Vagina (tissue), 2 donors: ENCODE results near the gene VAV1. TPM values are rescaled to one million over a fixed set of nuclear protein-coding genes. Genes with fewer than 3 reads are reported as not detected.

Experiments used
- DNase-seq, 2 donors: peaks; one replicate each; pipeline ENCODE4 v3.0.0-alpha.2; 2017; ENCODE audit errors: extremely low spot score in 2 of 2
- H3K27ac ChIP-seq: fragments of 200-600 bp; sonication (generic); one replicate; pipeline ENCODE4 v1.5.1; 2019
- H3K27me3 ChIP-seq: fragments of 200-600 bp; sonication (generic); one replicate; pipeline ENCODE4 v1.5.1; 2019
- H3K36me3 ChIP-seq, 2 donors: fragments of 200-600 bp; sonication (generic); one replicate each; pipeline ENCODE4 v1.5.1; 2017 to 2019
- H3K4me1 ChIP-seq: fragments of 200-600 bp; sonication (generic); one replicate; pipeline ENCODE4 v1.5.1; 2019
- H3K4me3 ChIP-seq, 2 donors: fragments of 200-600 bp; sonication (generic); 1 replicate in 1 of 2; 2 replicates in 1 of 2; pipeline ENCODE4 v1.5.1; 2016 to 2019
- H3K9me3 ChIP-seq: fragments of 200-600 bp; sonication (generic); one replicate; pipeline ENCODE4 v1.5.1; 2019
- POLR2A ChIP-seq, 2 donors: fragments of 450-650 bp; IDR thresholded peaks; one replicate each; pipeline ENCODE4 v1.6.1; 2017; ENCODE audit warnings: antibody characterized with exemption in 2 of 2, mild to moderate bottlenecking in 2 of 2, moderate library complexity in 2 of 2
- POLR2AphosphoS5 ChIP-seq, 2 donors: sonication (generic); formaldehyde crosslinking; IDR thresholded peaks; one replicate each; pipeline ENCODE4 v1.9.0; 2017; ENCODE audit warnings: antibody characterized with exemption in 2 of 2, mild to moderate bottlenecking in 2 of 2, low read depth in 1 of 2; ENCODE audit not compliant: insufficient read depth in 1 of 2
- intact Hi-C: fragments of 100-400 bp; cut with DNase I; formaldehyde crosslinking; loops from one replicate; pipeline ENCODE4 v1.15.1; 2023
- total RNA-seq: library from RNA; depleted of rRNA; stranded (reverse); fragments of >200 nt; gene quantifications from one replicate; pipeline ENCODE4 v1.2.3, GENCODE V29; 2016
- TF ChIP-seq, protein P1 (sequence below), 3 experiments: fragments of 450-650 bp in 2 of 3; fragments of 200-600 bp in 1 of 3; sonication (generic) in 1 of 3; IDR thresholded peaks; one replicate each; pipeline ENCODE4 v1.5.1; 2017 to 2019; ENCODE audit warnings: antibody characterized with exemption in 3 of 3, mild to moderate bottlenecking in 2 of 3, moderate library complexity in 2 of 3

Gene VAV1
- total RNA-seq, 1 donor from 2014 or later = 5.9 TPM

- DNase-seq = no peak
- H3K9me3 ChIP-seq = no peaks in the 10 kb centered on the region
- no peak within 1 kb of the TSS for H3K4me3 ChIP-seq
- no peak within 1 kb of the TSS for H3K27ac ChIP-seq
- no peaks in the 10 kb centered on the region for H3K27me3 ChIP-seq
- TF ChIP-seq POLR2AphosphoS5 (IDR thresholded peaks at IDR 0.05; ENCODE audit: insufficient read depth in 1 of 2, low read depth in 1 of 2) = no peak
- TF ChIP-seq, protein P1, sequence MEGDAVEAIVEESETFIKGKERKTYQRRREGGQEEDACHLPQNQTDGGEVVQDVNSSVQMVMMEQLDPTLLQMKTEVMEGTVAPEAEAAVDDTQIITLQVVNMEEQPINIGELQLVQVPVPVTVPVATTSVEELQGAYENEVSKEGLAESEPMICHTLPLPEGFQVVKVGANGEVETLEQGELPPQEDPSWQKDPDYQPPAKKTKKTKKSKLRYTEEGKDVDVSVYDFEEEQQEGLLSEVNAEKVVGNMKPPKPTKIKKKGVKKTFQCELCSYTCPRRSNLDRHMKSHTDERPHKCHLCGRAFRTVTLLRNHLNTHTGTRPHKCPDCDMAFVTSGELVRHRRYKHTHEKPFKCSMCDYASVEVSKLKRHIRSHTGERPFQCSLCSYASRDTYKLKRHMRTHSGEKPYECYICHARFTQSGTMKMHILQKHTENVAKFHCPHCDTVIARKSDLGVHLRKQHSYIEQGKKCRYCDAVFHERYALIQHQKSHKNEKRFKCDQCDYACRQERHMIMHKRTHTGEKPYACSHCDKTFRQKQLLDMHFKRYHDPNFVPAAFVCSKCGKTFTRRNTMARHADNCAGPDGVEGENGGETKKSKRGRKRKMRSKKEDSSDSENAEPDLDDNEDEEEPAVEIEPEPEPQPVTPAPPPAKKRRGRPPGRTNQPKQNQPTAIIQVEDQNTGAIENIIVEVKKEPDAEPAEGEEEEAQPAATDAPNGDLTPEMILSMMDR (IDR thresholded peaks at IDR 0.05) = no peak
- TF ChIP-seq POLR2A (IDR thresholded peaks at IDR 0.05) = no peak
- no peaks in the 10 kb centered on the region for H3K36me3 ChIP-seq
- intact Hi-C loops = no loop called here
- H3K4me1 ChIP-seq = no peaks in the 10 kb centered on the region
These were observed 114.8 kb downstream of the VAV1 start, which contains the start of gene ADGRE1 for GRCh38 chr19:6887316-6887715. Gene ADGRE1 (plus strand): TSS chr19:6887579. CDS start chr19:6887609, 30 bp downstream.

DNA sequence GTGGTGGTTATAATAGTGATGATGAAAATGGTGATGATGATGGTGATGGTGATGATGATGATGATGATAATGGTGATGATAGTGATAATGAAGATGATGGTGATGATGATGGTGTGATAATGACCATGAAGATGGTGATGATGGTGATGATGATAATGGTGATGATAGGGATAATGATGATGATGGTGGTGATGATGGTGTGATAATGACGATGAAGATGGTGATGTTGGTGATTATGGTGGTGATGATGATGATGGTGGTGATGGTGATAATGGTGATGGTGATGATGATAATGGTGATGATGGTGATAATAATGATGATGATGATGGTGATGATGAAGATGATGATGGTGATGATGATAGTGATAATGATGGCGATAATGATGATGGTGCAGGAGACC lies 116.5 kb downstream of the VAV1 start:
- TF ChIP-seq, protein P1 (IDR thresholded peaks at IDR 0.05) = no peak
- TF ChIP-seq POLR2AphosphoS5 (IDR thresholded peaks at IDR 0.05; ENCODE audit: insufficient read depth in 1 of 2, low read depth in 1 of 2) (no peak), POLR2A (IDR thresholded peaks at IDR 0.05) (no peak)
- Histone ChIP-seq H3K9me3 (no peaks in the 10 kb centered on the region), H3K4me3 (no peak overlapping the region), H3K4me1 (no peaks in the 10 kb centered on the region), H3K36me3 (no peaks in the 10 kb centered on the region), H3K27ac (no peak overlapping the region), H3K27me3 (no peaks in the 10 kb centered on the region)
- DNase-seq = no peak
- intact Hi-C loops = no loop called here

DNA sequence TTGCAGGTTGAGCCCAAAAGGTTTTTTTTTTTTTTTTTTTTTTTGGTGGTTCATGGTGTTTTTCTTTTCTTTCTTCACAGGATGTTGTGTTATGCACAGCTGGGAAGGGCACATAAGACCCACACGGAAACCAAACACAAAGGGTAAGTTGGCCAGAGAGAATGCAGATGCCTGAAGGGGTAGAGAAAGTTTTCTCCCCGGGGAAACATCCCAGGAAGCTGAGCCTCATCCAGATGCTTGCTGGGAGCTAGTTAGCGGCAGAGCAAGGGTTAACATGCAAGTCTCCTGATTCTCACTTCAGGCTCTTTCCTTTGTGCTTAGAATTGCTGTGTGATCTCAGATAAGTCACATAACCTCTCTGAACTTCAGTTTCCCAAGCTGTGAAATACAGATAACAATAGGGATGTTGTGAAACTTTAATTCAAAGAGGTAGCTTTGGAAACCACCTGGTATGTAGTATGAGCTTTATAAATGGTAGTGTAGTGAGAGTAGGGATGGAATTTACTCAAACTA lies 117.9 kb downstream of the VAV1 start:
- Histone ChIP-seq H3K27ac (no peak overlapping the region), H3K36me3 (no peaks in the 10 kb centered on the region), H3K9me3 (no peaks in the 10 kb centered on the region), H3K4me1 (no peaks in the 10 kb centered on the region), H3K27me3 (no peaks in the 10 kb centered on the region), H3K4me3 (no peak overlapping the region)
- TF ChIP-seq, protein P1 (IDR thresholded peaks at IDR 0.05) = no peak
- TF ChIP-seq POLR2AphosphoS5 (IDR thresholded peaks at IDR 0.05; ENCODE audit: insufficient read depth in 1 of 2, low read depth in 1 of 2) (no peak), POLR2A (IDR thresholded peaks at IDR 0.05) (no peak)
- no peak for DNase-seq
- intact Hi-C loops = no loop called here

DNA sequence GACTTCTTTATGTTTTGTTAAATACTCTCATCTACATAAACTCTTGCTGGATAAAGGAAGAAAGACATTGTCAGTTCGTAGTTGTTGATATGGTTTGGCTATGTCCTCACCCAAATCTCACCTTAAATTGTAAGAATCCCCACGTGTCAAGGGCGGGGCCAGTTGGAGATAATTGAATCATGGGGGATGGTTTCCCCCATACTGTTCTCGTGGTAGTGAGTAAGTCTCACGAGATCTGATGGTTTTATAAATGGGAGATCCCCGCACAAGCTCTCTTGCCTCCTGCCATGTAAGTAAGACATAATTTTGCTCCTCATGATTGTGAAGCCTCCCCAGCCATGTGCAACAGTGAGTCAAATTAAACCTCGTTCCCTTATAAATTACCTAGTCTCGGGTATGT lies 118.4 kb downstream of the VAV1 start:
- no peak overlapping the region for H3K27ac ChIP-seq
- no peaks in the 10 kb centered on the region for H3K4me1 ChIP-seq
- TF ChIP-seq POLR2A (IDR thresholded peaks at IDR 0.05) (no peak), POLR2AphosphoS5 (IDR thresholded peaks at IDR 0.05; ENCODE audit: insufficient read depth in 1 of 2, low read depth in 1 of 2) (no peak)
- TF ChIP-seq, protein P1 (IDR thresholded peaks at IDR 0.05) = no peak
- no peaks in the 10 kb centered on the region for H3K36me3 ChIP-seq
- H3K27me3 ChIP-seq = no peaks in the 10 kb centered on the region
- H3K9me3 ChIP-seq = no peaks in the 10 kb centered on the region
- no peak for DNase-seq
- intact Hi-C loops = no loop called here
- H3K4me3 ChIP-seq = no peak overlapping the region

DNA sequence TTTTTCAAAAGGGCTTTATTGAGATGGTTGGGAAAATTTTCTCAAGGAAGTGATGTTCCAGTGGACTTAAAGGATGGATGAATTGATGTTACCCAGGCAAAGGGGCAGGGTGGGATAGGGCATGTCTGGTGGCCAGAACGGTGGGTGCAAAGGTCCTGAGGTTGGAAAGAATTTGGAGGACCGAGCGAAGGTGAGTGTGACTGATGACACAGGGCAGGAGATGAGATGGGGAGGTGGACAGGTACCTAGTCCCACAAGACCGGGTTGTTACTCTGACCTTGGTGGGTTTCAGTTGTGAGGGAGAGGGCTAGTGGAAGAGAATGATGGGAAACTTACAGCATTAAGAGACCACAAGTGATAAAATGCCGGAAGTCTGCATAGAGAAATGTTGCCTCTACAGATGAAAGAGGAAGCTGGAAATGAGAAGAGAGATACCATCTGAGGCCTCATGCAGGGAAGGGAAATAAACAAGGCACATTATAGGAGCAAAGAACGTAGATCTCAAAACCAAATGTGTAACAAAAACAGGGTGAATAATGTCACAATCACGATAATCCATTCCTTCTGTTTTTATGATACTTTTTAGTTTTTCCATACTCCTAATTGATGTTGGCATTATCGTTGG lies 119.4 kb downstream of the VAV1 start:
- TF ChIP-seq, protein P1 (IDR thresholded peaks at IDR 0.05) = no peak
- no peak for TF ChIP-seq POLR2AphosphoS5 (IDR thresholded peaks at IDR 0.05; ENCODE audit: insufficient read depth in 1 of 2, low read depth in 1 of 2)
- TF ChIP-seq POLR2A (IDR thresholded peaks at IDR 0.05) = no peak

More for the DNA sequence above, 119.4 kb downstream of the VAV1 start:
- no peak overlapping the region for H3K27ac ChIP-seq
- intact Hi-C loops = no loop called here
- no peak overlapping the region for H3K4me3 ChIP-seq
- no peaks in the 10 kb centered on the region for H3K9me3 ChIP-seq
- H3K4me1 ChIP-seq = no peaks in the 10 kb centered on the region
- no peaks in the 10 kb centered on the region for H3K36me3 ChIP-seq
- no peaks in the 10 kb centered on the region for H3K27me3 ChIP-seq
- no peak for DNase-seq
